ENCODE measurements around the gene TRMT112.

GRCh38 chr11:64327375-64327774, 10.0 kb upstream of the TRMT112 start:
- no peak for TF ChIP-seq GATA2 (IDR thresholded peaks at IDR 0.05; ENCODE audit: low read depth, low read length)
- no peak for TF ChIP-seq GATA3 (IDR thresholded peaks at IDR 0.05; ENCODE audit: low read depth, low read length)
